Transverse colon (tissue), 4 donors: ENCODE results near the gene SLC13A3.

Experiments used
- CTCF ChIP-seq, 5 experiments: fragments of 200-600 bp in 3 of 5; fragments of 450-650 bp in 2 of 5; sonication (generic) in 3 of 5; IDR thresholded peaks; 1 replicate in 2 of 5; 2 replicates in 3 of 5; pipeline ENCODE4 v1.5.1; 2016 to 2017; ENCODE audit warnings: antibody characterized with exemption in 5 of 5, inconsistent platforms in 3 of 5, mild to moderate bottlenecking in 2 of 5, moderate library complexity in 1 of 5
- EP300 ChIP-seq: sonication (generic); formaldehyde crosslinking; IDR thresholded peaks from one replicate; pipeline ENCODE4 v1.6.1; 2017; ENCODE audit warnings: antibody characterized with exemption, low read depth
- POLR2A ChIP-seq: fragments of 450-650 bp; IDR thresholded peaks from one replicate; pipeline ENCODE4 v1.6.1; 2016; ENCODE audit warnings: antibody characterized with exemption, mild to moderate bottlenecking, moderate library complexity
- POLR2AphosphoS5 ChIP-seq, 3 donors: sonication (generic); formaldehyde crosslinking; IDR thresholded peaks; one replicate each; pipeline ENCODE4 v1.6.1; 2016; ENCODE audit warnings: antibody characterized with exemption in 3 of 3

GRCh38 chr20:46550461-46550860 is 100.8 kb downstream of the SLC13A3 start, which contains the start of gene OCSTAMP:
- TF ChIP-seq CTCF (IDR thresholded peaks at IDR 0.05) (no peak), EP300 (no peak), POLR2AphosphoS5 (IDR thresholded peaks at IDR 0.05) (no peak), POLR2A (no peak)
